OCI-LY1 (cell line): ENCODE data around the gene CDH23.

Experiments
- EZH2 ChIP-seq: fragments of 200-600 bp; sonication (generic), shearing (Covaris generic); IDR thresholded peaks from 2 replicates; pipeline ENCODE4 v1.8.0; 2017; ENCODE audit warnings: borderline replicate concordance, mixed run types, mild to moderate bottlenecking, antibody characterized with exemption, low read length, moderate library complexity, mixed read lengths
- TF ChIP-seq, protein P1 (sequence below): fragments of 200-600 bp; sonication (generic), shearing (Covaris generic); IDR thresholded peaks from 2 replicates; pipeline ENCODE4 v1.5.1; 2017; ENCODE audit warnings: mild to moderate bottlenecking, antibody characterized with exemption, low read length, moderate library complexity, mixed read lengths

DNA sequence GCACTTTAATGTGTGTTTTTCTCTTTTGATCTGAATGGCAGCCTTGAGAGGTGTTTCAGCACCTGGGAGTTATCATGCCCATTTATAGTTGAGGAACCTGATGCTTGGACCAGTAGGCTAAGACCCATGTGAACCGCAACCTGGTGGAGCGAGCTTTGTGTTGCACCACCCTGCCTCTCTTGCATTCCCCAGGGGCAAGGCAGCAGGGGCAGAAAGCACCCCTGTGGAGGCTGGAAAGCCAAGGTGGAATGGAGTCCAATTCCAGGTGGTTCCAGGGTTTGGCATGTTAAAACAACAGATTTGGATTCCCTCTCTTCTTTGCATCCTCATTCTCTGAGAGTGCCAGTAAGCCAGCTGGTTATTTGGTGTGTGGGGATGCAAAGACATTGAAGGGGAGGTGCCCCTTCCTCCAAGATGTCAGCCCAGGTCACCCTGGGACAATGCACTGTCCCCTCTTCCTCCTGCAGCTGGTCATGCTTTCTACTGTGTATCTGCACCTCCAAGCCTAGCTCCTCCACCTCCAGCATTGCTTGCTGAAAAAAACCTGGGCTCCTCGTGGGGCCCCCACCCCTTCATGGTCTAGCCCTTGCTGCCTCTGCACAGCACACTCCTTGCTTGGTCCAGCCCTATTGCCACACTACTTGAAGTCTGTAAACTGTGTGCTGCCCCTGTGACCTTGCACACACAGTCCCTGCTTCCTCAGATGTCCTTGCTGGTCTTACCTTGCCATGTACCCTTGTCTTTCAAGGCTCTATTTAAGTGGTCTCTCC, 5.6 kb upstream of the CDH23 start:
- TF ChIP-seq, protein P1, sequence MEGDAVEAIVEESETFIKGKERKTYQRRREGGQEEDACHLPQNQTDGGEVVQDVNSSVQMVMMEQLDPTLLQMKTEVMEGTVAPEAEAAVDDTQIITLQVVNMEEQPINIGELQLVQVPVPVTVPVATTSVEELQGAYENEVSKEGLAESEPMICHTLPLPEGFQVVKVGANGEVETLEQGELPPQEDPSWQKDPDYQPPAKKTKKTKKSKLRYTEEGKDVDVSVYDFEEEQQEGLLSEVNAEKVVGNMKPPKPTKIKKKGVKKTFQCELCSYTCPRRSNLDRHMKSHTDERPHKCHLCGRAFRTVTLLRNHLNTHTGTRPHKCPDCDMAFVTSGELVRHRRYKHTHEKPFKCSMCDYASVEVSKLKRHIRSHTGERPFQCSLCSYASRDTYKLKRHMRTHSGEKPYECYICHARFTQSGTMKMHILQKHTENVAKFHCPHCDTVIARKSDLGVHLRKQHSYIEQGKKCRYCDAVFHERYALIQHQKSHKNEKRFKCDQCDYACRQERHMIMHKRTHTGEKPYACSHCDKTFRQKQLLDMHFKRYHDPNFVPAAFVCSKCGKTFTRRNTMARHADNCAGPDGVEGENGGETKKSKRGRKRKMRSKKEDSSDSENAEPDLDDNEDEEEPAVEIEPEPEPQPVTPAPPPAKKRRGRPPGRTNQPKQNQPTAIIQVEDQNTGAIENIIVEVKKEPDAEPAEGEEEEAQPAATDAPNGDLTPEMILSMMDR = no peak
- no peak for TF ChIP-seq EZH2
